Transverse colon (tissue), 4 donors: ENCODE results near the gene RER1. TPM values are rescaled to one million over a fixed set of nuclear protein-coding genes. Genes with fewer than 3 reads are reported as not detected.

Experiments used
- DNase-seq: peaks from one replicate; pipeline ENCODE4 v3.0.0-alpha.2; 2019
- H3K27ac ChIP-seq, 4 donors: fragments of 200-600 bp; sonication (generic); 2 replicates each; pipeline ENCODE4 v1.5.1; 2016 to 2018; ENCODE audit warnings: inconsistent platforms in 4 of 4
- H3K27me3 ChIP-seq: fragments of 200-600 bp; sonication (generic); 2 replicates; pipeline ENCODE4 v1.5.1; 2017; ENCODE audit warnings: inconsistent platforms
- H3K36me3 ChIP-seq, 4 donors: fragments of 200-600 bp; sonication (generic); 2 replicates each; pipeline ENCODE4 v1.5.1; 2017 to 2019; ENCODE audit warnings: inconsistent platforms in 4 of 4
- H3K4me1 ChIP-seq, 4 donors: fragments of 200-600 bp; sonication (generic); 2 replicates each; pipeline ENCODE4 v1.5.1; 2017 to 2020; ENCODE audit warnings: inconsistent platforms in 4 of 4
- H3K4me3 ChIP-seq, 4 donors: fragments of 200-600 bp; sonication (generic); 1 replicate in 1 of 4; 2 replicates in 3 of 4; pipeline versions ENCODE4 v1.5.1 to v1.6.1; 2017 to 2019; ENCODE audit warnings: inconsistent platforms in 4 of 4
- H3K9me3 ChIP-seq, 2 donors: fragments of 200-600 bp; sonication (generic); 2 replicates each; pipeline ENCODE4 v1.5.1; 2017 to 2019; ENCODE audit warnings: inconsistent platforms in 2 of 2
- CTCF ChIP-seq, 5 experiments: fragments of 200-600 bp in 3 of 5; fragments of 450-650 bp in 2 of 5; sonication (generic) in 3 of 5; IDR thresholded peaks; 1 replicate in 2 of 5; 2 replicates in 3 of 5; pipeline ENCODE4 v1.5.1; 2016 to 2017; ENCODE audit warnings: antibody characterized with exemption in 5 of 5, inconsistent platforms in 3 of 5, mild to moderate bottlenecking in 2 of 5, moderate library complexity in 1 of 5
- EP300 ChIP-seq: sonication (generic); formaldehyde crosslinking; IDR thresholded peaks from one replicate; pipeline ENCODE4 v1.6.1; 2017; ENCODE audit warnings: antibody characterized with exemption, low read depth
- POLR2A ChIP-seq: fragments of 450-650 bp; IDR thresholded peaks from one replicate; pipeline ENCODE4 v1.6.1; 2016; ENCODE audit warnings: antibody characterized with exemption, mild to moderate bottlenecking, moderate library complexity
- POLR2AphosphoS5 ChIP-seq, 3 donors: sonication (generic); formaldehyde crosslinking; IDR thresholded peaks; one replicate each; pipeline ENCODE4 v1.6.1; 2016; ENCODE audit warnings: antibody characterized with exemption in 3 of 3
- whole genome bisulfite sequencing, 2 donors: methylation state at CpG; one replicate each; pipeline ENCODE4 v1.1.5; 2018; ENCODE audit warnings: low coverage in 1 of 2; 5-methylcytosine and 5-hydroxymethylcytosine counted together
- in situ Hi-C, 4 donors: fragments of 200-750 bp; cut with MboI; loops; one replicate each; pipeline versions ENCODE4 v1.15.0 to v1.15.1; 2017; ENCODE audit warnings: low sequenced_read_pairs in 3 of 4, low pct_ligation_motif_present in 1 of 4, low pct_unique_long_range_greater_than_20kb in 1 of 4
- intact Hi-C: fragments of 100-400 bp; cut with DNase I; formaldehyde crosslinking; loops from one replicate; pipeline ENCODE4 v1.15.1; 2023; ENCODE audit warnings: low total_unique reads
- total RNA-seq, 4 donors: library from RNA; depleted of rRNA; stranded (reverse); fragments of >200 nt; gene quantifications; one replicate each; pipeline ENCODE4 v1.1.0, GENCODE V29; 2016

RER1 gene
- total RNA-seq, 4 donors from 2014 or later = 36.2 to 129 (median 111) TPM

GRCh38 chr1:2376931-2377672 lies 14.5 kb upstream of the RER1 start:
- in situ Hi-C loops (loop anchor here in 1 of 4 donors (10.0 kb wide), 1 partner anchor 172 kb away; no protein-coding TSS in a partner anchor), intact Hi-C loops (no loop called here)
- Histone ChIP-seq H3K9me3 (no peaks in the 10 kb centered on the region), H3K27me3 (no peaks in the 10 kb centered on the region), H3K4me3 (no peak overlapping the region), H3K36me3 (no peaks in the 10 kb centered on the region), H3K27ac (no peak overlapping the region), H3K4me1 (peaks cover 0 to 9% (median 2%) of the 10 kb centered on the region in 4 donors)
- peak; percentile 5 for DNase-seq
- 65 to 85% methylated on average over 4 to 19 of the region's 25 CpGs for whole genome bisulfite sequencing, 2 donors
- no peak for TF ChIP-seq POLR2A
- TF ChIP-seq CTCF (IDR thresholded peaks at IDR 0.05) = no peak
- TF ChIP-seq POLR2AphosphoS5 (IDR thresholded peaks at IDR 0.05) = no peak
- no peak for TF ChIP-seq EP300

- 86% methylated on average over 15 of the region's 16 CpGs; no CpG with 5 or more reads in 1 of the 2 donors for WGBS, 2 donors
- Histone ChIP-seq H3K27ac (no peak overlapping the region), H3K4me3 (no peak overlapping the region), H3K27me3 (no peaks in the 10 kb centered on the region), H3K36me3 (no peaks in the 10 kb centered on the region), H3K4me1 (peaks cover 0 to 10% (median 2%) of the 10 kb centered on the region in 4 donors), H3K9me3 (no peaks in the 10 kb centered on the region)
- TF ChIP-seq POLR2AphosphoS5 (IDR thresholded peaks at IDR 0.05) (no peak), EP300 (no peak), CTCF (IDR thresholded peaks at IDR 0.05) (no peak), POLR2A (no peak)
- intact Hi-C loops = no loop called here
- in situ Hi-C loops = loop anchor here in 1 of 4 donors (10.0 kb wide), 1 partner anchor 173 kb away; no protein-coding TSS in a partner anchor
- DNase-seq = peak; percentile 6
Measured at GRCh38 chr1:2377751-2378440, 13.7 kb upstream of the RER1 start.

DNA sequence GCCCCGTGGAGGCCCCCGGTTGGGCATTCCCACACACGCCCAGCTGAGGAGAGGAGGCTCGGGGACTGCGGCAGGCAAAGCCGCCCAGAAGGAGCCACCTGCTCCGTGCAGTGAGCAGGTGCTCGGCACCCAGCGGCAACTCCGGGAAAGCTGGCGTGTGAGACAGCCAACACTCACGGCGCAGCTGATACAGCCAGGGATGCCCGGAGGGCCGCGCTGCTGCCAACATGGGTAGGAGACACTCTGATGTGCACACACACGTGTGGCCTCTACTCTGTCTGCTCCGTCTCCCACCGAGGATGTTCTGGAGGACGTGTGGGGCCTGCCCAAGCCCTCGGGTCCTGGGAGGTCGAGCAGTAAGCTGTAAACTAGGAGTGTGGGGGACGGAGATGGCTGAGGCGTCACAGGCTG lies 13.2 kb upstream of the RER1 start:
- TF ChIP-seq EP300 (no peak), POLR2AphosphoS5 (IDR thresholded peaks at IDR 0.05) (no peak), POLR2A (no peak), CTCF (IDR thresholded peaks at IDR 0.05) (no peak)
- intact Hi-C loops (no loop called here), in situ Hi-C loops (loop anchor here in 1 of 4 donors (10.0 kb wide), 1 partner anchor 174 kb away; no protein-coding TSS in a partner anchor)
- Histone ChIP-seq H3K9me3 (no peaks in the 10 kb centered on the region), H3K27ac (no peak overlapping the region), H3K4me3 (no peak overlapping the region), H3K4me1 (peaks cover 0 to 10% (median 2%) of the 10 kb centered on the region in 4 donors), H3K27me3 (no peaks in the 10 kb centered on the region), H3K36me3 (no peaks in the 10 kb centered on the region)
- DNase-seq = peak; percentile 3
- 82% methylated on average over 15 of the region's 24 CpGs; no CpG with 5 or more reads in 1 of the 2 donors for WGBS, 2 donors
